GM13977 (cell line): ENCODE data around the gene HYDIN.

Source experiments
- DNase-seq: peaks from one replicate; pipeline ENCODE4 v3.0.0; 2012; ENCODE audit warnings: low spot score
- CTCF ChIP-seq: IDR thresholded peaks from 2 replicates; pipeline ENCODE4 v1.5.1; 2012; ENCODE audit warnings: mild to moderate bottlenecking, control low read depth; ENCODE audit not compliant: insufficient read depth; ENCODE audit errors: extremely low read depth, missing control alignments
- in situ Hi-C: fragments of 300-500 bp; cut with MboI; formaldehyde crosslinking; loops from one replicate; pipeline ENCODE4 v1.12.0; 2022; ENCODE audit warnings: low sequenced_read_pairs, low pct_unique_long_range_greater_than_20kb, mixed read lengths, inconsistent platforms; ENCODE audit not compliant: unreplicated experiment

The HYDIN gene

GRCh38 chr16:70801611-70802010 lies 428.9 kb downstream of the HYDIN start:
- in situ Hi-C loops = no loop called here
- TF ChIP-seq CTCF = no peak
- no peak for DNase-seq

GRCh38 chr16:70800781-70801480 lies 429.6 kb downstream of the HYDIN start, which contains the start of gene VAC14:
Gene VAC14 (minus strand): TSS chr16:70801158. CDS start chr16:70800900, 258 bp downstream.
- peak; percentile 98 for DNase-seq
- in situ Hi-C loops = no loop called here
- TF ChIP-seq CTCF = no peak

- no peak for TF ChIP-seq CTCF
- in situ Hi-C loops = no loop called here
- DNase-seq = no peak
Observed at GRCh38 chr16:70800311-70800710, 430.2 kb downstream of the HYDIN start.

GRCh38 chr16:70796301-70796700 lies 434.2 kb downstream of the HYDIN start:
- no peak for TF ChIP-seq CTCF
- in situ Hi-C loops = no loop called here
- no peak for DNase-seq

GRCh38 chr16:70795296-70795912 lies 435.1 kb downstream of the HYDIN start:
- in situ Hi-C loops = no loop called here
- TF ChIP-seq CTCF = no peak
- no peak for DNase-seq

GRCh38 chr16:70793851-70794502 lies 436.5 kb downstream of the HYDIN start:
- in situ Hi-C loops = no loop called here
- DNase-seq = no peak
- TF ChIP-seq CTCF = no peak
